HL-60 (cell line): ENCODE results near the gene EDA.

Experiments used
- CTCF ChIP-seq: IDR thresholded peaks from one replicate; pipeline ENCODE4 v1.5.1; 2011; ENCODE audit warnings: low read length, control low read depth, inconsistent platforms; ENCODE audit not compliant: insufficient read depth
- POLR2AphosphoS5 ChIP-seq: IDR thresholded peaks from 2 replicates; pipeline ENCODE4 v1.6.1; 2012; ENCODE audit warnings: low read depth

GRCh38 chrX:70049406-70049805 lies 433.5 kb downstream of the EDA start:
- TF ChIP-seq CTCF (no peak), POLR2AphosphoS5 (no peak)
